NAMALWA (cell line): Measurements from ENCODE around the gene CUL4A.
"Not testable (repeated sequence)": the region's sequence is repeated elsewhere in the genome, so short reads cannot be mapped to it uniquely, and the experiment has no call there.

Experiments used
- DNase-seq: peaks from one replicate; pipeline ENCODE4 v3.0.0-alpha.2; 2015; ENCODE audit warnings: low spot score

The CUL4A gene

GRCh38 chr13:113209336-113209758, at the start of gene CUL4A:
Gene CUL4A, plus strand, starts transcription at chr13:113209613. Its CDS starts 15 bp downstream, at chr13:113209628.
- no peak for DNase-seq

DNA sequence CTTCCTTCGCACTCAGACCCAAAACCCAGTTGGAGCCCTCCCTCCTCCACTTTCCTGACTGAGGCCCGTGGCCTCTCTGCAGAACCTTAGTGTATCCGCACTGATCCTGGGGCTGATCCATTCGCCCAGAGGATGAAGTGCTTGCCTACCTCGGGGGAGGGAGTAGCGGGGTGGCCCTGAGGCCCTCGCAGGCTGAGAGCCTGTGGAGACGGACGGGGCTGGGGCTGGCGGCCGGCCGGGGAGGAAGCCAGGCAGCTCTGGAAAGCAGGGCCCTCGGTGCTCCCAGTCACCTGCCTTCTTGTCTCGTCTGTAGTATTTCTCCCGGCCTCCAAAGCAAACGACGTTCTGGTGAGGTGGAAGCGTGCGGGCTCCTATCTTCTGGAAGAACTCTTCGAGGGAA, 49.7 kb upstream of the CUL4A start:
- DNase-seq: no peak

DNA sequence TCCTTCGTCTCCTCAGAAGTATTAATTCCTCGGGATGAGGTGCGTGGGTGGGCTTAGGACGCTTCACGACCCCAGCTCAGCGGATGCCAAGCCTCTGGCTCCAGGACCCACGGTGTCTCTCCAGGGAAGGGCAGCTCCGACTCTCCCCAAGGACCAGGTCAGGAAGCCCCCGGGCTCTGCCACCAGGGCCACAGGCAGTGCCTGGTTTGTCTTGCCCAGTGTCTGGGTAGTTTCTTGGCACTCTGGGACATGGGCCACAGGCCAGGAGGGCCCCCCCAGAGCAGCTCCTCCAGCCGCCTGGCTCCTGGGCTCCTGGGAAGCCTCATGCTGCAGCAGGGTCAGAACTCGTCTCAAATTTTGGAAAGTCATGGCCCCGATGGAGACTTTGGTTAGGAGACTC, 48.4 kb upstream of the CUL4A start:
- no peak for DNase-seq

- no peak for DNase-seq
Observed at GRCh38 chr13:113161433-113161832, 48.0 kb upstream of the CUL4A start.

- not testable (repeated sequence) for DNase-seq
Observed at GRCh38 chr13:113161975-113162374, 47.4 kb upstream of the CUL4A start.

- no peak for DNase-seq
Observed at GRCh38 chr13:113162783-113163685, 46.4 kb upstream of the CUL4A start.

DNA sequence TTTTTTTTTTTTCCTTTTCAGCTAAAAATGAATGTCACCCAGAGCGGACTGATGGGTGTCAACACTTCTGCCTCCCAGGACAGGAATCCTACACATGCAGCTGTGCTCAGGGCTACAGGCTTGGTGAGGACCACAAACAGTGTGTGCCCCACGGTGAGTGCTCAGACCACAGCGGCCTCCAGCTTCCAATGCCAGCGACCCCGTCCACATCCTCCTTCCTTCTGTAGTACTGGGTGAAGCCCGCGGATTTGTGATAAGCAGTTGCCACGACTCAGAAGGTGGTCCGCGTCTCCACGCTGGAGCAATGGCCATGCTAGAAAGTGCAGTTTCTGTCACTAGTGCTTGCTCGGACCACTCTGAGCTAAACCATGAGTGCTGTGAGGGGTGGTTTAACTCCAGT, 44.9 kb upstream of the CUL4A start:
- DNase-seq: no peak

DNA sequence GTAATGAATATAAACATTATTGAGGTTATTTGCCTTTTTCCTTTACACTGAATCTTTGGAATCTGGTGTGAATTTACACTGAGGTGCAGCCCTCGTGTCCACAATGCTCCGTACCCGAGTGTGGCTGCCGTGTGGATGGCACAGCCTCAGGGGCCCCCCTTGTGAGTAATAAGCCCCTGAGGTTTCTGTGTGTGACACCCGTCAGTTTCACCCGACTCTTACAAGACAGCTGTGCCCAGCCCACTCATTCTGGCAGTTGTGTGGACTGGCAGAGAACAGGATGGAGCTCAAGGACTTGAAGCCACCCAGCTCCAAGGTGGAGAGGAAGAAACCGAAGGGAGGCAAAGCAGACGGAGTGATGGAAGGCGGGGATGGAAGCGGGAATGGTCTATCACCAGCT, 43.1 kb upstream of the CUL4A start:
- no peak for DNase-seq

GRCh38 chr13:113166681-113167080, 42.7 kb upstream of the CUL4A start:
- DNase-seq: no peak

DNA sequence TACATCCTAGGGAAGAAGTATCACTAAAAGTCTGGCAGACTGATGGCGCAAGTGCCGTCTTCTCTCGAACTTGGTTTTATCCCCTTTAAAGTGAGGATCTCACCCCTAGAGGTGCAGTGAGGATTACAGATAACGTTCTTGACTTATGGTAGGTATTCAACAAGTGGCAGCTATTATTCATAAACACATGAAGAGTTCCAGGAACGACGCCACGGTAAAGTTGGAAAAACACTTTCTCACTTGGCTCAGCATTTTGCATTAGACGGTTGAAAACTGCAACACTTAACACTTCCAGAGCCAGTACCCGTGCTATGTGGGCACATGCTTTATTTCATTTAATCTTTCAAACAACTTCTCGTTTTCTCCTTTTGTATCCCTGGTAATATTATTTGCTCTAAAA, 42.3 kb upstream of the CUL4A start:
- DNase-seq: no peak

GRCh38 chr13:113167575-113167974, 41.8 kb upstream of the CUL4A start:
- DNase-seq: no peak

DNA sequence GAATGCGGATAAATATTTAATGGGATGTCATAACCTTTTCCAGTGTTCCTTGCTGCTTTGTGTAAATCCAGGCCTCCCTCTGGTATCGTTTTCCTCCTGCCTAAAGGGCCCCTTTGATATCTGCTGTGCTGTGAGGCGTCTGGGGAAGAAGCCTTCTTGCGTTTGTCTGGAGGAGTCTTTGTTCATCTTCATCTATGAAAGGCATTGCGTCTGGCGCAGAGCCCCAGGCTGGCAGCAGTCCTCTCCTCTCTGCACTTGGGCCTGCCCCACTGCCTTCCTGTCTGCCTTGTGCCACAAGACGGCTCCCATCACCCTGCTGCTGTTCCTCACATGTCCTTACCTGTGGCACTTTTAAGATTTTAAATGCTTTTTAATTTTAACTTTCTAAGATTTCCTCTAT, 41.2 kb upstream of the CUL4A start:
- no peak for DNase-seq

DNA sequence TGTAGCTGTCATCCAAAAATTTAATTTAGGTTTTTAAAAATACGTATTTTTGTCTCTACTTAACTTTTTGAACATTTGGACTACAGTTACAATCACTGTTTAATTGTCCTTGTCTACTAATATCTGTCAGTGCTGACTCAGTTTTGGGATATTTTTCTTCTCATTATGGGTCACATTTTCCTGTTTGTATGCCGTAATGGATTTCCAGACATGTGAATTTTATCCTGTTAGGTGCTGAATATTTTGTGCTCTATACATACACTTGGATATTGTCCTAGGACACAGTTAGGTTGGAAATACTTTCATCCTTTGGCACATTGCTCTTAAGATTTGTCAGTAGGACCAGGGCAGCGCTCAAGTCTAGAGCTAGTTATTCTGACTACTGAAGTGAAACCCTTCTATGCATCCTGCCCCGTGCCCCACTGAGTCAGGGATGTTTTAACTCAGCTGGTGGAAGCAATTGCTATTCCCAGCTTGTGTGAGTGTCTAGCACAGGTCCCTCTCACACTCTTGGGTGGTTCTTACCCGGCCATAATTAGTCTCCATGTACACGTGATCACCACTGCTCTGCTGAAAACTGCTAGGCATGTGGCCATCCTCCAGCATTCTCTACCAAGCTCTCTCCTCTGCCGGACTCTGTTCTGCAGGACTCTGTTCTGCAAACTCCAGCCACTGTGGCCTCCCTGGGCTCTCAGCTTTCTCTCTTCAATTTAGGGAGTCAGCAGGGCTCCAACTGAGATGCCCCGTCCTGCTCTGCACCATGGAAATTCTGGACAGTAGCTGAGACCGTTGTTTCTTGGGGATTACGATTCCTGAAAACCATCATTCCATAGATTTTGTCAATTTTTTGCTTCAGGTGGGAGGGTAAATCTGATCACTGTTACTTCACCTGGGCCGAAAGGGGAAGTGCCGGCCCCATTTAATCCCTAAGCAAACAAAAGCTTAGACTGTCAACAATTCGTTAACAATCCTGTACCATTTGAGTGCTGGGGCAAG, 39.8 kb upstream of the CUL4A start:
- no peak for DNase-seq

DNA sequence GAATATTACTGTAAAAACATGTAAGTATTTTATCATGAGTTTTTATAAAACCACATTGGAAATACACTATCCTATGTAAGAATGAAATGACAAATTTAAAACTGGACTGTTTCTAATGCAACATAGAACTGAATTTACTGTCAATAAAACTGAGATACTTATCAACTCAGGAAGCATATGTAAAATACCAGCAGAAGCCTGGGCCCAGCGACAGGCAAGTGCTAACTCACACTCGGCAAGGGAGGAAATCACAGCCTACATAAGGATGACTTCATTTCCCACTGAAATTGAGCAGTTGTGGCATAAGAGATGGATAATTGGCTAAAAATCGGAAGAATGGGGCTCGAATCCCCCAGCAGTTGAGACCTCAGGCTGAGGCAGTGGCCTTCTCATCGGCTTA, 38.9 kb upstream of the CUL4A start:
- DNase-seq: no peak

- no peak for DNase-seq
Observed at GRCh38 chr13:113171250-113172125, 37.9 kb upstream of the CUL4A start.

GRCh38 chr13:113172419-113172926, 36.9 kb upstream of the CUL4A start:
- no peak for DNase-seq

DNA sequence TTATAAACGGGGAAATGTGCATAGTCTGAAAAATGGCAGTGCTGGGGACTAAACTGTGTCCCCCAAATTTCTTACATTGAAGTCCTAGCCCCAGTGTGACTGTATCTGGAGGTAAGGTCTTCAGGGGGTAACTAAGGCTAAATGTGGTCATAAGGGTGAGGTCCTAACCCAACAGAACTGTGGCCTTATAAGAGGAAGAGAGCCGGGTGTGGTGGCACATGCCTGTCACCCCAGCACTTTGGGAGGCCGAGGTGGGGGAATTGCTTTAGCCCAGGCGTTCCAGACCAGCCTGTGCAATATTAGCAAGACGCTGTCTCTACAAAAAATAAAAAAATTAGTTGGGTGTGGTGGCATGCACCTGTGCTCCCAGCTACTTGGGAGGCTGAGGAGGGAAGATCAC, 33.1 kb upstream of the CUL4A start:
- no peak for DNase-seq

GRCh38 chr13:113176822-113177221, 32.6 kb upstream of the CUL4A start:
- DNase-seq: no peak

- no peak for DNase-seq
Observed at GRCh38 chr13:113178070-113178895, 31.1 kb upstream of the CUL4A start.

DNA sequence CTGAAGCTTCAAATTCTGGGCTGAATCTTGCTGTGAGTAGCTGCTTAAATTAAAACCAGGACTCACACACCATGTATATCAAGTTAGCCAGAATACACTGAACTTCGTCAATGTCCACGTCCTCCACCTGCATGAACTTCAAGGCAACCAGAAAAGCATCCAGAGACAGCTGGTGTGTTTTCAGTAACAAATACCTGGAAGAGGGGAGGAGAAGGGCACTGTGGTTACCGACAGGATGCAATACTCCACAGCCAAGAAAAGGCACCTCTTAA, 30.6 kb upstream of the CUL4A start:
- no peak for DNase-seq
